HepG2 (cell line): ENCODE measurements around the gene TMEM107. TPM values are rescaled to one million over a fixed set of nuclear protein-coding genes. Genes with fewer than 3 reads are reported as not detected.

Experiments
- CEBPG ChIP-seq: IDR thresholded peaks from 2 replicates; pipeline ENCODE4 v1.6.1; 2016
- CHD4 ChIP-seq: fragments of 200-600 bp; sonication (generic); IDR thresholded peaks from 2 replicates; pipeline ENCODE4 v1.7.0; 2017; ENCODE audit warnings: mild to moderate bottlenecking, low read length, borderline replicate concordance
- EHMT2 ChIP-seq: fragments of 200-600 bp; sonication (generic); IDR thresholded peaks from 2 replicates; pipeline ENCODE4 v1.7.0; 2017; ENCODE audit warnings: antibody characterized with exemption, low read depth, low read length, borderline replicate concordance
- HNRNPK ChIP-seq: fragments of 200-400 bp; formaldehyde crosslinking; IDR thresholded peaks from 2 replicates; pipeline ENCODE4 v1.6.1; 2018; ENCODE audit warnings: low read length, low read depth, moderate library complexity, mild to moderate bottlenecking; ENCODE audit not compliant: poor library complexity, severe bottlenecking
- KIAA2018 ChIP-seq: sonication (generic); formaldehyde crosslinking; IDR thresholded peaks from 2 replicates; pipeline ENCODE4 v1.5.0; 2020; ENCODE audit warnings: mild to moderate bottlenecking, missing genetic modification reagents, borderline replicate concordance
- KLF15 ChIP-seq: sonication (generic); formaldehyde crosslinking; IDR thresholded peaks from 2 replicates; pipeline ENCODE4 v1.8.1; 2023; ENCODE audit warnings: borderline replicate concordance, mild to moderate bottlenecking, inconsistent platforms, missing genetic modification reagents, mixed read lengths
- MTERF4 ChIP-seq: sonication (generic); formaldehyde crosslinking; IDR thresholded peaks from 2 replicates; pipeline ENCODE4 v1.8.0; 2023; ENCODE audit warnings: mild to moderate bottlenecking, missing genetic modification reagents
- NAIF1 ChIP-seq: sonication (generic); formaldehyde crosslinking; IDR thresholded peaks from 2 replicates; pipeline ENCODE4 v1.5.0; 2020; ENCODE audit warnings: mild to moderate bottlenecking, missing genetic modification reagents, borderline replicate concordance
- PCBP1 ChIP-seq: fragments of 200-400 bp; formaldehyde crosslinking; IDR thresholded peaks from 2 replicates; pipeline ENCODE4 v1.6.1; 2017; ENCODE audit warnings: mild to moderate bottlenecking, low read depth, low read length, borderline replicate concordance
- SALL2 ChIP-seq: sonication (generic); formaldehyde crosslinking; IDR thresholded peaks from 2 replicates; pipeline ENCODE4 v1.8.1; 2023; ENCODE audit warnings: mild to moderate bottlenecking, missing genetic modification reagents, inconsistent platforms
- SP5 ChIP-seq: IDR thresholded peaks from 2 replicates; pipeline ENCODE4 v1.6.1; 2016; ENCODE audit warnings: low read depth, borderline replicate concordance
- ZFP37 ChIP-seq: sonication (generic); formaldehyde crosslinking; IDR thresholded peaks from 2 replicates; pipeline ENCODE4 v1.4.0; 2020; ENCODE audit warnings: missing genetic modification reagents, borderline replicate concordance
- ZNF232 ChIP-seq: sonication (generic); formaldehyde crosslinking; IDR thresholded peaks from 2 replicates; pipeline ENCODE4 v1.4.0; 2020; ENCODE audit warnings: missing genetic modification reagents, borderline replicate concordance
- ZNF451 ChIP-seq: sonication (generic); formaldehyde crosslinking; IDR thresholded peaks from 2 replicates; pipeline ENCODE4 v1.5.0; 2020; ENCODE audit warnings: mild to moderate bottlenecking, missing genetic modification reagents
- ZNF557 ChIP-seq: sonication (generic); formaldehyde crosslinking; IDR thresholded peaks from 2 replicates; pipeline ENCODE4 v1.4.0; 2020; ENCODE audit warnings: missing genetic modification reagents
- ZNF670 ChIP-seq: sonication (generic); formaldehyde crosslinking; IDR thresholded peaks from 2 replicates; pipeline ENCODE4 v1.8.0; 2022; ENCODE audit warnings: mild to moderate bottlenecking, missing genetic modification reagents, borderline replicate concordance
- ZNF704 ChIP-seq: sonication (generic); formaldehyde crosslinking; IDR thresholded peaks from 2 replicates; pipeline ENCODE4 v1.8.1; 2023; ENCODE audit warnings: mild to moderate bottlenecking, inconsistent platforms, moderate library complexity, missing genetic modification reagents, borderline replicate concordance
- ZNF713 ChIP-seq: sonication (generic); formaldehyde crosslinking; IDR thresholded peaks from 2 replicates; pipeline ENCODE4 v1.4.0; 2020; ENCODE audit warnings: mild to moderate bottlenecking, missing genetic modification reagents
- polyA plus RNA-seq, 8 experiments: library from polyadenylated mRNA; depleted of rRNA in 3 of 8; stranded (reverse) in 7 of 8; unstranded in 1 of 8; fragments of >200 nt; fragmentation: Illumina TruSeq in 4 of 8; extraction: Trizol in 4 of 8; gene quantifications; 2 replicates each; pipeline versions ENCODE4 v1.2.1 to v1.2.3, GENCODE V29; 2011 to 2016; ENCODE audit warnings: low read depth in 4 of 8, missing spikeins in 1 of 8, mixed read lengths in 1 of 8; ENCODE audit not compliant: insufficient read depth in 1 of 8
- total RNA-seq, 5 experiments: library from RNA; depleted of rRNA; stranded (reverse); fragments of >200 nt; fragmentation: Illumina TruSeq; extraction: Trizol; gene quantifications; 2 replicates each; pipeline ENCODE4 v1.2.3, GENCODE V29; 2016; ENCODE audit warnings: low read depth in 1 of 5

Gene TMEM107
- total and polyA plus RNA-seq, 2 of the 13 experiments (the other 11 are each of a cell fraction or from before 2014, with no cell fraction given): 7.2 to 15.3 TPM

GRCh38 chr17:8223356-8224126 is 47.4 kb upstream of the TMEM107 start (continued):
- TF ChIP-seq KIAA2018 (CRISPR knock-in tag) (no peak), ZFP37 (peak; percentile 25; the same call in 1 of the 2 replicates), HNRNPK (no peak), ZNF713 (CRISPR knock-in tag) (no peak), CEBPG (CRISPR knock-in tag) (no peak), ZNF704 (CRISPR knock-in tag) (peak; percentile 54; the same call in 1 of the 2 replicates), ZNF557 (CRISPR knock-in tag) (peak; percentile 37), ZNF670 (CRISPR knock-in tag) (0 out of 2 replicates have a peak, but pooled peaks have one; percentile 40), ZNF232 (no peak), CHD4 (no peak), NAIF1 (CRISPR knock-in tag) (peak; percentile 20; the same call in 1 of the 2 replicates), SP5 (no peak), MTERF4 (CRISPR knock-in tag) (peak; percentile 18; the same call in 1 of the 2 replicates), ZNF451 (CRISPR knock-in tag) (no peak), KLF15 (CRISPR knock-in tag) (no peak), SALL2 (CRISPR knock-in tag) (0 out of 2 replicates have a peak, but pooled peaks have one; percentile 15), EHMT2 (no peak), PCBP1 (no peak)
